ENCODE measurements around the gene SERTAD3. TPM values are rescaled to one million over a fixed set of nuclear protein-coding genes. Genes with fewer than 3 reads are reported as not detected.

SERTAD3 gene
- polyA plus RNA-seq, 1 donor (not counting 4 experiments of a cell fraction or from before 2014, with no cell fraction given), result 11.8 TPM

GRCh38 chr19:40413291-40413845 is 30.8 kb downstream of the SERTAD3 start, which contains the start of gene PRX:
Gene PRX (minus strand): TSS chr19:40413378. CDS start chr19:40407932, 5,446 bp downstream.
- no peaks in the 10 kb centered on the region for H3K36me3 ChIP-seq (ENCODE audit: control insufficient read depth in 2 of 2, extremely low read depth in 1 of 2, insufficient read depth in 2 of 2, low read length in 2 of 2)
- dilution Hi-C loops (cut with MboI; ENCODE audit: extremely low pct_ligation_motif_present, low sequenced_read_pairs), result no loop called here
- H4K20me1 ChIP-seq (ENCODE audit: control insufficient read depth, extremely low read depth, insufficient read depth, low read length), result no peaks in the 10 kb centered on the region
- H3K27ac ChIP-seq (ENCODE audit: control insufficient read depth, insufficient read depth, low read length), result no peak within 1 kb of the TSS
- no peaks in the 10 kb centered on the region for H3K9me1 ChIP-seq (ENCODE audit: control insufficient read depth, extremely low read depth, insufficient read depth, low read length)
- no peak within 1 kb of the TSS for H3K4me3 ChIP-seq (ENCODE audit: control insufficient read depth in 2 of 3, extremely low read depth in 1 of 3, insufficient read depth in 2 of 3, low read depth in 1 of 3, low read length in 3 of 3)
- H2AFZ ChIP-seq (ENCODE audit: control insufficient read depth, low read length), result no peak within 1 kb of the TSS
- no peaks in the 10 kb centered on the region for H3K27me3 ChIP-seq (ENCODE audit: control insufficient read depth, extremely low read depth, insufficient read depth, low read length)
- H3K79me2 ChIP-seq (ENCODE audit: control insufficient read depth, insufficient read depth, low read length), result no peaks in the 10 kb centered on the region
- peaks cover 14% of the 10 kb centered on the region for H3K4me1 ChIP-seq (ENCODE audit: control insufficient read depth, extremely low read depth, insufficient read depth, low read length)
- no peak within 1 kb of the TSS for H3K4me2 ChIP-seq (ENCODE audit: control insufficient read depth, extremely low read depth, insufficient read depth, low read depth, low read length)
- H3K9me3 ChIP-seq (ENCODE audit: control insufficient read depth, low read depth, low read length), result no peaks in the 10 kb centered on the region
- FAIRE-seq (no peak), DNase-seq (ENCODE audit: low read depth, low spot score) (no peak)
- TF ChIP-seq CTCF (optimal IDR thresholded peaks at IDR 0.05 in 1 of 3, IDR thresholded peaks at IDR 0.05 in 1 of 3, conservative IDR thresholded peaks at IDR 0.05 in 1 of 3; ENCODE audit: extremely low read depth in 1 of 3, insufficient read depth in 2 of 3, low read length in 3 of 3) (no peak), EZH2 (IDR thresholded peaks at IDR 0.05; ENCODE audit: low read length) (no peak)
- no peak within 1 kb of the TSS for H3K9ac ChIP-seq (ENCODE audit: control insufficient read depth, extremely low read depth, insufficient read depth, low read length)

- Histone ChIP-seq H3K9ac (ENCODE audit: control insufficient read depth, extremely low read depth, insufficient read depth, low read length) (no peak overlapping the region), H3K27ac (ENCODE audit: control insufficient read depth, insufficient read depth, low read length) (no peak overlapping the region), H3K4me3 (ENCODE audit: control insufficient read depth in 2 of 3, extremely low read depth in 1 of 3, insufficient read depth in 2 of 3, low read depth in 1 of 3, low read length in 3 of 3) (no peak overlapping the region), H3K9me3 (ENCODE audit: control insufficient read depth, low read depth, low read length) (no peaks in the 10 kb centered on the region), H3K9me1 (ENCODE audit: control insufficient read depth, extremely low read depth, insufficient read depth, low read length) (no peaks in the 10 kb centered on the region), H3K4me2 (ENCODE audit: control insufficient read depth, extremely low read depth, insufficient read depth, low read depth, low read length) (no peak overlapping the region), H3K36me3 (ENCODE audit: control insufficient read depth in 2 of 2, extremely low read depth in 1 of 2, insufficient read depth in 2 of 2, low read length in 2 of 2) (no peaks in the 10 kb centered on the region), H3K79me2 (ENCODE audit: control insufficient read depth, insufficient read depth, low read length) (no peaks in the 10 kb centered on the region), H3K4me1 (ENCODE audit: control insufficient read depth, extremely low read depth, insufficient read depth, low read length) (peaks cover 14% of the 10 kb centered on the region), H4K20me1 (ENCODE audit: control insufficient read depth, extremely low read depth, insufficient read depth, low read length) (no peaks in the 10 kb centered on the region), H3K27me3 (ENCODE audit: control insufficient read depth, extremely low read depth, insufficient read depth, low read length) (no peaks in the 10 kb centered on the region), H2AFZ (ENCODE audit: control insufficient read depth, low read length) (no peak overlapping the region)
- DNase-seq (ENCODE audit: low read depth, low spot score) (no peak), FAIRE-seq (no peak)
- dilution Hi-C loops (cut with MboI; ENCODE audit: extremely low pct_ligation_motif_present, low sequenced_read_pairs), result no loop called here
- TF ChIP-seq EZH2 (IDR thresholded peaks at IDR 0.05; ENCODE audit: low read length) (no peak), CTCF (optimal IDR thresholded peaks at IDR 0.05 in 1 of 3, IDR thresholded peaks at IDR 0.05 in 1 of 3, conservative IDR thresholded peaks at IDR 0.05 in 1 of 3; ENCODE audit: extremely low read depth in 1 of 3, insufficient read depth in 2 of 3, low read length in 3 of 3) (no peak)
Measured at GRCh38 chr19:40412866-40413265, 31.3 kb downstream of the SERTAD3 start.
